Measurements from ENCODE around the gene DNMBP.

- TF ChIP-seq ZNF274 (IDR thresholded peaks at IDR 0.05; ENCODE audit: low read depth, low read length), result no peak
- TF ChIP-seq SUZ12 (IDR thresholded peaks at IDR 0.05; ENCODE audit: extremely low read depth, insufficient read depth, insufficient read length), result no peak
- TF ChIP-seq YY1 (IDR thresholded peaks at IDR 0.05; ENCODE audit: insufficient read depth, insufficient read length), result no peak
Measured at GRCh38 chr10:99883523-99883922, 126.2 kb downstream of the DNMBP start.

Data from NT2/D1 (cell line).